ENCODE data around the gene APOL2. TPM values are rescaled to one million over a fixed set of nuclear protein-coding genes. Genes with fewer than 3 reads are reported as not detected.
"Not testable (repeated sequence)": the region's sequence is repeated elsewhere in the genome, so short reads cannot be mapped to it uniquely, and the experiment has no call there.

APOL2 gene
- 31.6 and 44.0 TPM in 2 replicates for total RNA-seq (2014; rRNA removed; shearing (Covaris generic))

DNA sequence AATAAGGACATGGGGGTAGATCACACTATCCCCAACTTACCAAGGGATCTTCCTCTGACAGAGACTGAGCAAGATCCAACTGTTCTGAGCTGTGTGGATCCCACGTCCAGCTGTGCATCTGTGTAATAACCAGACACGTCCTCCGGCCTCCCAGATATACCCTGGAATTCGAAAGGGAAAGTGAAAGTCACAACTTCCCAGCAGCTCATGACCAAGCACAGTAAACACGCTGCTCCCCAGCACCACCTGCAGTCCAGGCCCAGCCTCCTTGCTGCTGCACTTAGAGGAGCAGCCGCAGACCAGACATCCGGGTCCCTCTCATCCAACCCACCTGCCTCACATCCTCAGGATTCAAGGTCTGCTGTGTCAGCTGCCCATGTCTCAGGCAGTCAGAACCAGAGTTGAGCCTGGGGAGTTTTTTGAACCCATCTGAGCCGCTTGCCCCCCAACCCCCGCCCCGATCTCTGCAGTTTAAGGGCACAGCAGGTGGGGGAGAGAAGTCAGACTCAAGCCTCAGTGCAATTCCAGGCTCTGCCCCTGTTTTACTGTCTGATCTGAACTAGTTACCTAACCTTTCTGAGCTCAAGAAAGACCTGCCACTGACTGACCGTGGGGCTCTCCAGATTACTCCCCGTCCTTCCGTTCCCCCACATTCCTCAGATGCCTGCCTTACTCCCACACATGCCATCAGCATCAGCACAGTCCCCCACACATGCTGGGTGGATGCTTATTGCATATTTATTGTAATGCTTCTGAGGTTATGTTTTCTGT lies at the start of gene APOL2:
Gene APOL2 (minus strand): TSS at position 127 of the 771 bp plus-strand sequence. CDS start 6,365 bp downstream, outside the sequence.
- DNase-seq (ENCODE audit: low spot score): peak; percentile 95

DNA sequence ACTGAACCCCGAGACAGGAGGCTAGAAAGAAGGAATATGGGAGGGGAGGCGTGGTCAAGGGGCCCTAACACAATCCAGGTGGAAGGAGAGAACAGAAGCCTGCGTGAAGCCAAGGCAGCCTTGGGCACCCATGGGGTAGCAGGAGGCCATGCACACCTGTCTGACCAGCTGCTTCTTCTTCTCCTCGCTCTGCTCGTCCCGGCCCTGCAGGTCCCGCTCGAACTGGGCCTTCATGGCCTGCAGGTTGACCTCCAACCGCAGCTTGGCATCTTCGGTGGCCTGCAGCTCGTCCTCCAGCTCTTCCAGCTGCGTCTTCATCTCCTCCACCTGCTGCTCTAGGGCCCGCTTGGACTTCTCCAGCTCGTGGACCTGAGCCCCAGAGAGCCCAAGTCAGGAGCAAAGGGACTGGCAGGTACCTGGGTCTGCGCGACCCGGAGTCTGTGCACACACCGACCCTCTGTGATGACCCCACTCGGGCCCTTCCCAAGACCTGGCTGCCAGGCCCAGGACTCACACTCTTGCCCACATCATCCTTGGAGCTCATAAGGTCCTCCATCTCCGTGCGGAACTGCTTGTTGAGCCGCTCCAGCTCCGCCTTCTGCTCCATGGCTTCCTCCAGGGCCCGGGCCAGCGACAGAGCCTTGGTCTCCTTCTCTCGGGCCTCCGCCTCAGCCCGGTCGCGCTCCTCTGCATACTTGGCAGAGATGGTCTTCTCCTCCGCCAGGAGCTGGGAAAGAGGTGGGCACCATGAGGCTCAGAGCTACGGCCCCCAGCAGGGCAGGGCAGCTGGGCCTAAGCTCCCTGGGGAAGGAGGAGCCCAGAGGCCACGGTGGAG lies 49.5 kb upstream of the APOL2 start:
- no peak for DNase-seq (ENCODE audit: low spot score)

GRCh38 chr22:36287881-36288515 lies 48.7 kb upstream of the APOL2 start:
- DNase-seq (ENCODE audit: low spot score): no peak

- DNase-seq (ENCODE audit: low spot score): peak; percentile 46
Measured at GRCh38 chr22:36286096-36286957, 47.0 kb upstream of the APOL2 start.

- DNase-seq (ENCODE audit: low spot score): no peak
Measured at GRCh38 chr22:36285545-36285944, 46.2 kb upstream of the APOL2 start.

DNA sequence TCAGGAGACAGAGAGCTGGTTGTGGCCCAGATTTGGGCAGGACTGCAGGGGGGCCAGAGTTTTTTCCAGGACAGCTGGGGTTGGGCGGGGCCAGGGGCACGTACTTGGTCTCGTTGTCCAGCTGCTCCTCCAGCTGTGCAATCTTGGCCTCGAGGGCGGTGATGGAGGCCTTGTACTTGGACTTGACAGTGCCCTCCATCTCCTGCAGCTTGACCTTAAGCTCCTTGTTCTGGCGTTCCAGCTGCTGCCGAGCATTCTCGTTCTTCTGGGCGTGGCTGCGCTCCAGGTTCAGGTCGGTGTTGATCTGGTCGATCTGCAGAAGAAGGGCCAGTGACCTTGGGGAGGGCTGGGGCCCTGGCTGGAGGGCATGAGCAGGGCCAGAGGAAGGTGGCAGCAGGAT lies 45.7 kb upstream of the APOL2 start:
- DNase-seq (ENCODE audit: low spot score): no peak

GRCh38 chr22:36284171-36284571 lies 44.8 kb upstream of the APOL2 start:
- DNase-seq (ENCODE audit: low spot score): no peak

- no peak for DNase-seq (ENCODE audit: low spot score)
Measured at GRCh38 chr22:36282328-36282831, 43.1 kb upstream of the APOL2 start.

GRCh38 chr22:36281781-36282327 lies 42.5 kb upstream of the APOL2 start:
- DNase-seq (ENCODE audit: low spot score): no peak

- no peak for DNase-seq (ENCODE audit: low spot score)
Measured at GRCh38 chr22:36280379-36280778, 41.1 kb upstream of the APOL2 start.

- DNase-seq (ENCODE audit: low spot score): no peak
Measured at GRCh38 chr22:36279219-36279666, 39.9 kb upstream of the APOL2 start.

DNA sequence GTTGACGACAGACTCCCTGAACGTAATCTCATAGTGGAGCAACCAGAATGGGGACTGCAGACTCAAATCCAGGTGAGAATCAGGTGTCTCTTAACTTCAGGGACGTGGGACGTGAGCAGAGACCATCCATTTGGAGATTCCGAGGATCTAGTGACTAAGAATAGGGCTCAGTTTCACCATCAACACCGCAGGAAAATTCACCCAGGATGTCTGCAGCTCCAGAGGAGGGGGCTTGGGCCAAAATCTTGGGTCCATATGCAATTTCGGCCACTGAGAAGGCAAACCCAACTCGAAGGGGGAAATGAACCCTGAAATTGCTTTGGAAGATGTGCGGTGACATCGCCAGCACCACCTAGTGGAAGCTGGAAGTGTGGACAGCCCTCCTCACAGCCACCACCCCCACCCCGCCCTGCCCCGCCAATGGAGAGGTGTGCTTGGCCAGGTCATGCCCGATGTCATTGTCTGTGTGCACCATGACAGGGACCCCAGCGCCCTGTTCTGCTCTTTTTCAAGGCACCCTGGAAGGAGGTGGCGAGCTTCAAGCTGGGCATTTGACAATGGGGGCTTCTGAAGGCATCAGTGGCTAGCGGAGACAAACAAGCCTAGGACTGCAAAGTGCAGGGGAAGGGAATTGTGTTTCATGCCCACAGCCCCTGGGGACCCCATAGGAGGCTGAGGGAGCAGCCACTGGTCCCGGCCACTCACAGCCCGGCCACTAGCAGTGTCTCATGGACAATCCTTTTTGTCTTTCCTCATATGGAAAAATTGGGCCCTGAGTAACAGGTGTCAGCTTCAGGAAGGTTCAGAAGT lies 38.4 kb upstream of the APOL2 start:
- DNase-seq (ENCODE audit: low spot score): peak; percentile 44

GRCh38 chr22:36274531-36274930 lies 35.2 kb upstream of the APOL2 start:
- no peak for DNase-seq (ENCODE audit: low spot score)

DNA sequence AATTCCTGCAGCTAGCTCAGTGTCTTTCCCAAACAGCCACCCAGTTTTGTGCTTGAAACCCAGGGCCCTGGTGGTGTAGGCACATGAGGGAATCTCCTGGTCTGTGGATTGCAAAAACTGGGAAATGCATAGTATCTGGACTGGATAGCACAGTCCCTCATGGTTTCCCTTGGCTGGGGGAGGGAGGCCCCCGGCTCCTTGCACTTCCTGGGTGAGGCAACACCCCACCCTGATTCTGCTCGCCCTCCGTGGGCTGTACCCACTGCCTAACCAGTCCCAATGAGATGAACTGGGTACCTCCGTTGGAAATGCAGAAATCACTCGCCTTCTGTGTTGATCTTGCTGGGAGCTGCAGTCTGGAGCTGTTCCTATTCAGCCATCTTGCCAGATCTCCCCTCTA lies 32.6 kb upstream of the APOL2 start:
- DNase-seq (ENCODE audit: low spot score): not testable (repeated sequence)

- not testable (repeated sequence) for DNase-seq (ENCODE audit: low spot score)
Measured at GRCh38 chr22:36271231-36271630, 31.9 kb upstream of the APOL2 start.

DNA sequence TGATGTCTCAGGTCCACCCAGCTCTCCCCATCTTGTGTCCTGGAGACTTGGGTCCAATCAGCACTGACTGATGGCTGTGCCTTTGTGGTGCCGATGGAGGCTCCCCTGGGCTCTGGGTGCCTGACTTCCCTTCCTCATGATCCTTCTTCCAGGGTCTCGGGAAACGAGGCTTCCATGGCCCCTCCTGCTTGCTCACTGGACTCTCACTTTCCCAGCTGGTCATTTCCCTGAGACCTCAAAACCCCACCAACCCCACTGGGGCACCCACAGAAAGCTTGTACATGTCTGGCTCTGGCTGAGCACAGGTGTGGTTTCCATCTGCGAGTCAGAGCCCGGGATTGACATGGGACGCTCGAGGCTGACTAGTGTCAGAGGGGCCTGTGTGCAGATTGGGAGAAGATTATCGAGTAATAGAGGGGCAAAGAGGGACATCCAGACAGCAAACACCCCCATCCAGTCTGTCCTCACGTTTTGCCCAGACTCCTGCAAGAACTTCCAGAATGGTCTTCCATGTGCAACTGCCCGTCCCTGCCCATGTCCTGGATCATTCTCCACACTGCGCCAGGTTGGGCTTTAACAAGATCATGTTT lies 28.7 kb upstream of the APOL2 start:
- no peak for DNase-seq (ENCODE audit: low spot score)

DNA sequence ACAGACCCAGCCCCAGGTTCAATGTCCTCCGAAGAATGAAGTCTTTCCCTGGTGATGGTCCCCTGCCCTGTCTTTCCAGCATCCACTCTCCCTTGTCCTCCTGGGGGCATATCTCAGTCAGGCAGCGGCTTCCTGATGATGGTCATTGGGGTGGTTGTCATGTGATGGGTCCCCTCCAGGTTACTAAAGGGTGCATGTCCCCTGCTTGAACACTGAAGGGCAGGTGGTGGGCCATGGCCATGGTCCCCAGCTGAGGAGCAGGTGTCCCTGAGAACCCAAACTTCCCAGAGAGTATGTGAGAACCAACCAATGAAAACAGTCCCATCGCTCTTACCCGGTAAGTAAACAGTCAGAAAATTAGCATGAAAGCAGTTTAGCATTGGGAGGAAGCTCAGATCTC lies 27.7 kb upstream of the APOL2 start:
- no peak for DNase-seq (ENCODE audit: low spot score)

DNA sequence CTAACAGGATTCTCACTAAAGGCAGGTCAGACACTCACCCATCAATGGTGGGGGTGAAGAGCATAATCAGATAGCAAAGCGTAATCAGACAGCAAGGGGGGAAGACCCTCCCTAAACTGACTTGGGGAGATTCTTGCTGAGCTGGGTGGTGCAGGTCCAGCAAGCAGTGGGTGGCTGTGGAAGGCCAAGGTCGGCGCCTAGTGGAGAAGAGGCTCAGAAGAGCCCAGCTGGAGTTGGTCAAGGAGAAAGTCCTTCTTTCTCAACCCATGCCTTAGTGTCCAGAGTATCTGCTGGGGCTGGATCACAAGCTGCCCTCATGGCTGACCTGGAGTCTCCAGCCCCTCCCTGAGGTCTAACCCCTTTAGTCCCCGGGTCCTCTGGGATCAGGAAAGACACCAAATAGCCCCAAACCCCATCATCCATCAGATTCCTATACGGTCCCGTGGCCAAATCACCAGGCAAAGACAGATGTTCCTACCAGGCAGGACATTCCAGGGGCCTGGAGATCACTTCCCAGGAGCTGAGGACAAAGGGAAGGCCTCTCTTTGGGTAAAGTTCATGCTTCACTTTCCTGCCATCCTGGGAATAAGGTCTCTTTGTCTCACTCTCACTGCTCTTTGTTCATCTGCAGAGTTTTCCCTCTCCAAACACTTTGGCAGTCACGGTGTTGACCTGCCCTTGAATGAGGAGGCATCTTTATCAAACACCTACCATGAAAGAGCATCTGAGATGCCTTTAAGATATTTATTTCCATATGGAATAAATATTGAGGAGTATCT lies 24.7 kb upstream of the APOL2 start:
- not testable (repeated sequence) for DNase-seq (ENCODE audit: low spot score)

DNA sequence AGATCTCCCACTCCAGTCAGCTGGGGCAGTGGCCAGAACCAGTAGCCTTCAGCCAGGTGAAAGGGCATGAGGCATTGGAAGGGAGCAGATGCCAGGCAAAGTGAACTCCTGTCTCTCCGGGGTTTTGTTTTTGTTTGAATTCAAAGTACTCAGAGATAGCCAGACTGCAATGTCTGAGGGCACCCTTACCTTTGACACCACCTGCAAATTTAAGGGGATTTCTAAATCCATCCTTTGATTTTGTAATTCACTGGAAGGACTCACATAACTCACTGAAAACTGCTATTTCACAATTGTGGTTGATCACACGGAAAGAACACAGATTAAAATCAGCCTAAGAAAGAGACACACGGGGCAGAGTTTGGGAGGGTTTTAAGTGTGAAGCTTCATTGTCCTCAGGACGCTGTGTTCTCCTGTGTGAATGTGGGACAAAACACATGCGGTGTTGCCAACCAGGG lies 23.9 kb upstream of the APOL2 start:
- DNase-seq (ENCODE audit: low spot score): not testable (repeated sequence)

All from H4 (cell line).